A549 (cell line): ENCODE data around the gene ZNRF4. TPM values are rescaled to one million over a fixed set of nuclear protein-coding genes. Genes with fewer than 3 reads are reported as not detected.

Experiments used
- ATAC-seq, 2 experiments: fragments of 200-7000 bp in 1 of 2; fragments of >200 bp in 1 of 2; cut with Nextera tagmentation in 1 of 2; cut with Tn5 transposase in 1 of 2; 3 replicates each; pipeline versions ENCODE4 v1.8.0 to v1.9.1; 2018 to 2020; ENCODE audit warnings: mild to moderate bottlenecking in 1 of 2, moderate library complexity in 1 of 2
- CTCF ChIA-PET: fragments of 300-600 bp; sonication (Branson Sonifier 250); formaldehyde crosslinking; extraction: SDS; loops from one replicate; lab custom pipeline; 2021; ENCODE audit warnings: antibody characterized with exemption, inconsistent platforms; lab: Yijun Ruan, JAX
- POLR2A ChIA-PET: fragments of 350-600 bp; formaldehyde crosslinking; extraction: SDS; loops from one replicate; lab custom pipeline; 2021; ENCODE audit warnings: antibody characterized with exemption, inconsistent platforms; lab: Yijun Ruan, JAX
- DNase-seq, 2 experiments: peaks; one replicate each; pipeline versions ENCODE4 v3.0.0 to v3.0.0-alpha.2; 2011 to 2016; ENCODE audit warnings: low read depth in 1 of 2, low spot score in 1 of 2
- FAIRE-seq: peaks from 2 replicates; lab custom pipeline; 2011; peaks lifted over from hg19 to GRCh38; lab: Jason Lieb, UNC
- H3K27ac ChIP-seq, 2 experiments: fragments of >200 bp; sonication (Bioruptor Twin); formaldehyde crosslinking; 3 replicates each; pipeline ENCODE4 v1.5.1; 2016 to 2017
- H3K4me1 ChIP-seq: fragments of >200 bp; sonication (Bioruptor Twin); formaldehyde crosslinking; 3 replicates; pipeline ENCODE4 v1.6.1; 2016
- H3K4me2 ChIP-seq: fragments of >200 bp; sonication (Bioruptor Twin); formaldehyde crosslinking; 3 replicates; pipeline ENCODE4 v1.6.1; 2016
- H3K4me3 ChIP-seq: fragments of >200 bp; sonication (Bioruptor Twin); formaldehyde crosslinking; 3 replicates; pipeline ENCODE4 v1.5.1; 2016
- H3K9me3 ChIP-seq: fragments of >200 bp; sonication (Bioruptor Twin); formaldehyde crosslinking; 3 replicates; pipeline ENCODE4 v1.6.1; 2016
- CBX8 ChIP-seq: fragments of 200-600 bp; sonication (generic); IDR thresholded peaks from 2 replicates; pipeline ENCODE4 v1.6.1; 2016
- CHD2 ChIP-seq: fragments of 150-350 bp; IDR thresholded peaks from 2 replicates; pipeline ENCODE4 v1.6.1; 2014; ENCODE audit warnings: low read length; ENCODE audit not compliant: partially characterized antibody
- EHMT2 ChIP-seq: fragments of 200-600 bp; sonication (generic); IDR thresholded peaks from 2 replicates; pipeline ENCODE4 v1.6.1; 2016; ENCODE audit warnings: antibody characterized with exemption, low read depth, mild to moderate bottlenecking, moderate library complexity
- EP300 ChIP-seq, 2 experiments: fragments of >200 bp; sonication (Bioruptor Twin); formaldehyde crosslinking; IDR thresholded peaks; 2 replicates in 1 of 2; 3 replicates in 1 of 2; pipeline ENCODE4 v1.6.1; 2016 to 2017
- ESRRA ChIP-seq: fragments of 150-350 bp; IDR thresholded peaks from 2 replicates; pipeline ENCODE4 v1.6.1; 2014; ENCODE audit warnings: mild to moderate bottlenecking, low read length, borderline replicate concordance
- FOSB ChIP-seq: fragments of 250-450 bp; sonication (Bioruptor Pico); IDR thresholded peaks from 2 replicates; pipeline ENCODE4 v1.5.0; 2020; ENCODE audit warnings: mild to moderate bottlenecking, moderate library complexity
- FOXS1 ChIP-seq: fragments of 250-450 bp; sonication (Bioruptor Pico); IDR thresholded peaks from 2 replicates; pipeline ENCODE4 v1.5.0; 2020; ENCODE audit warnings: mild to moderate bottlenecking, moderate library complexity
- HDAC2 ChIP-seq: fragments of 200-600 bp; sonication (generic); IDR thresholded peaks from 2 replicates; pipeline ENCODE4 v1.6.1; 2016
- HEYL ChIP-seq: fragments of 250-450 bp; sonication (Bioruptor Pico); IDR thresholded peaks from 2 replicates; pipeline ENCODE4 v1.8.0; 2021; ENCODE audit warnings: mild to moderate bottlenecking, moderate library complexity
- HOXB5 ChIP-seq: fragments of 250-450 bp; sonication (Bioruptor Pico); IDR thresholded peaks from 2 replicates; pipeline ENCODE4 v1.5.0; 2020; ENCODE audit warnings: mild to moderate bottlenecking, moderate library complexity
- KDM1A ChIP-seq: fragments of 200-600 bp; sonication (generic); IDR thresholded peaks from 2 replicates; pipeline ENCODE4 v1.6.1; 2016; ENCODE audit warnings: low read depth, mild to moderate bottlenecking
- KDM5A ChIP-seq: fragments of 200-600 bp; sonication (generic); IDR thresholded peaks from 2 replicates; pipeline ENCODE4 v1.6.1; 2016; ENCODE audit warnings: antibody characterized with exemption, mild to moderate bottlenecking
- MAFK ChIP-seq: fragments of 450-650 bp; IDR thresholded peaks from 2 replicates; pipeline ENCODE4 v1.6.1; 2014; ENCODE audit not compliant: partially characterized antibody
- MYC ChIP-seq: IDR thresholded peaks from 2 replicates; pipeline ENCODE4 v1.6.1; 2012; ENCODE audit warnings: mild to moderate bottlenecking, inconsistent platforms, low read length, improper control_type of control experiment, borderline replicate concordance
- NPAS2 ChIP-seq: fragments of 250-450 bp; sonication (Bioruptor Pico); IDR thresholded peaks from 2 replicates; pipeline ENCODE4 v1.8.0; 2022; ENCODE audit warnings: mild to moderate bottlenecking, moderate library complexity, borderline replicate concordance
- NR3C1 ChIP-seq: fragments of >200 bp; sonication (Bioruptor Twin); formaldehyde crosslinking; IDR thresholded peaks from 3 replicates; pipeline ENCODE4 v1.6.1; 2017
- PHF8 ChIP-seq: fragments of 200-600 bp; sonication (generic); IDR thresholded peaks from 2 replicates; pipeline ENCODE4 v1.6.1; 2016; ENCODE audit warnings: low read depth, mild to moderate bottlenecking, antibody characterized with exemption, moderate library complexity, borderline replicate concordance
- POLR2A ChIP-seq: IDR thresholded peaks from 2 replicates; pipeline ENCODE4 v1.6.1; 2012; ENCODE audit warnings: mild to moderate bottlenecking, low read length
- RARB ChIP-seq: fragments of 250-450 bp; sonication (Bioruptor Pico); IDR thresholded peaks from 2 replicates; pipeline ENCODE4 v1.8.0; 2021; ENCODE audit warnings: mild to moderate bottlenecking, moderate library complexity
- RFX5 ChIP-seq: fragments of 450-650 bp; IDR thresholded peaks from 2 replicates; pipeline ENCODE4 v1.7.1; 2014; ENCODE audit warnings: antibody characterized with exemption, mild to moderate bottlenecking, moderate library complexity
- RNF2 ChIP-seq: fragments of 200-600 bp; sonication (generic); IDR thresholded peaks from 2 replicates; pipeline ENCODE4 v1.6.1; 2016; ENCODE audit warnings: low read depth, mild to moderate bottlenecking, antibody characterized with exemption, moderate library complexity, borderline replicate concordance
- SMC3 ChIP-seq: fragments of >200 bp; sonication (Bioruptor Twin); formaldehyde crosslinking; IDR thresholded peaks from 3 replicates; pipeline ENCODE4 v1.6.1; 2018; ENCODE audit warnings: inconsistent platforms
- SREBF2 ChIP-seq: fragments of 450-650 bp; IDR thresholded peaks from 2 replicates; pipeline ENCODE4 v1.6.1; 2014; ENCODE audit warnings: mild to moderate bottlenecking, moderate library complexity
- TP53 ChIP-seq: fragments of 250-450 bp; sonication (Bioruptor Pico); IDR thresholded peaks from 2 replicates; pipeline ENCODE4 v1.5.0; 2021; ENCODE audit warnings: mild to moderate bottlenecking, moderate library complexity
- ZC3H11A ChIP-seq: fragments of 450-650 bp; IDR thresholded peaks from 2 replicates; pipeline ENCODE4 v1.6.1; 2014; ENCODE audit warnings: antibody characterized with exemption, mild to moderate bottlenecking
- ZNF302 ChIP-seq: fragments of 250-450 bp; sonication (Bioruptor Pico); IDR thresholded peaks from 2 replicates; pipeline ENCODE4 v1.9.0; 2021; ENCODE audit warnings: inconsistent platforms, mild to moderate bottlenecking, moderate library complexity
- WGBS: methylation state at CpG from one replicate; pipeline ENCODE4 v1.1.6; 2017; ENCODE audit errors: missing lambda C conversion rate; 5-methylcytosine and 5-hydroxymethylcytosine counted together
- polyA plus RNA-seq, 4 experiments: library from polyadenylated mRNA; depleted of rRNA in 3 of 4; stranded (reverse); fragments of >200 nt; fragmentation: RNase III in 1 of 4; extraction: RNeasy Plus Mini Kit Qiagen cat#74134 plus additional on column Dnase treatment in 1 of 4; gene quantifications; 2 replicates in 3 of 4; 3 replicates in 1 of 4; pipeline ENCODE4 v1.2.3, GENCODE V29; 2011 to 2017
- TF ChIP-seq, protein P1 (sequence below): fragments of 250-450 bp; sonication (Bioruptor Pico); IDR thresholded peaks from 2 replicates; pipeline ENCODE4 v1.5.0; 2021; ENCODE audit warnings: mild to moderate bottlenecking, moderate library complexity, borderline replicate concordance
- TF ChIP-seq, protein P2 (sequence below): fragments of 450-650 bp; IDR thresholded peaks from 2 replicates; pipeline ENCODE4 v1.6.1; 2014; ENCODE audit warnings: antibody characterized with exemption
- TF ChIP-seq, protein P3 (sequence below): fragments of >200 bp; sonication (Bioruptor Twin); formaldehyde crosslinking; IDR thresholded peaks from 3 replicates; pipeline ENCODE4 v1.5.1; 2016
- TF ChIP-seq, protein P4 (sequence below): fragments of 150-350 bp; IDR thresholded peaks from 2 replicates; pipeline ENCODE4 v1.6.1; 2014; ENCODE audit warnings: low read depth, mild to moderate bottlenecking, low read length

Gene ZNRF4
- polyA plus RNA-seq, 2 of the 4 experiments (the other 2 are of a cell fraction) = not detected

DNA sequence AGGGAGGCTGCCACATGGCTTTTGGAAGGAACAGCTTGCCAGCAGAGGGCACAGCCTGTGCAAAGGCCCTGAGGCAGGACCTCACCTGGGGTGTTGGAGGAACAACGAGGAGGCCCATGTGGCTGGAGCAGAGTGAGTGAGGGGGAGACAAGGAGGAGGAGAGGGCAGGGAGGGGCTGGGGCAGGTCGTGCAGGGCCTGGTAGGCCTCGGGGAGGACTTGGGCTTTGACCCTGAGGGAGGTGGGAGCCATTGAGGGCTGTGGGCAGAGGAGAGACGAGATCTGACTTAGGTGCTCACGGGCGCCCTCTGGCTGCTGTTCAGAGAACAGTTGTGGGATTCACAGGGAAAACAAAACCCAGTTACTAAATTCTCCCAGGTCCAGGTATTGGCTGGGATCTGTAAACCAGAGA, 25.2 kb downstream of the ZNRF4 start (continued):
- no peak for TF ChIP-seq ZNF302 (CRISPR knock-in tag)
- TF ChIP-seq RNF2 = no peak
- TF ChIP-seq, protein P1, sequence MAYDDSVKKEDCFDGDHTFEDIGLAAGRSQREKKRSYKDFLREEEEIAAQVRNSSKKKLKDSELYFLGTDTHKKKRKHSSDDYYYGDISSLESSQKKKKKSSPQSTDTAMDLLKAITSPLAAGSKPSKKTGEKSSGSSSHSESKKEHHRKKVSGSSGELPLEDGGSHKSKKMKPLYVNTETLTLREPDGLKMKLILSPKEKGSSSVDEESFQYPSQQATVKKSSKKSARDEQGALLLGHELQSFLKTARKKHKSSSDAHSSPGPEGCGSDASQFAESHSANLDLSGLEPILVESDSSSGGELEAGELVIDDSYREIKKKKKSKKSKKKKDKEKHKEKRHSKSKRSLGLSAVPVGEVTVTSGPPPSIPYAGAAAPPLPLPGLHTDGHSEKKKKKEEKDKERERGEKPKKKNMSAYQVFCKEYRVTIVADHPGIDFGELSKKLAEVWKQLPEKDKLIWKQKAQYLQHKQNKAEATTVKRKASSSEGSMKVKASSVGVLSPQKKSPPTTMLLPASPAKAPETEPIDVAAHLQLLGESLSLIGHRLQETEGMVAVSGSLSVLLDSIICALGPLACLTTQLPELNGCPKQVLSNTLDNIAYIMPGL (CRISPR knock-in tag) = no peak
- no peak for TF ChIP-seq ZC3H11A
- no peak for TF ChIP-seq MYC
- TF ChIP-seq ESRRA = no peak
- TF ChIP-seq, protein P2, sequence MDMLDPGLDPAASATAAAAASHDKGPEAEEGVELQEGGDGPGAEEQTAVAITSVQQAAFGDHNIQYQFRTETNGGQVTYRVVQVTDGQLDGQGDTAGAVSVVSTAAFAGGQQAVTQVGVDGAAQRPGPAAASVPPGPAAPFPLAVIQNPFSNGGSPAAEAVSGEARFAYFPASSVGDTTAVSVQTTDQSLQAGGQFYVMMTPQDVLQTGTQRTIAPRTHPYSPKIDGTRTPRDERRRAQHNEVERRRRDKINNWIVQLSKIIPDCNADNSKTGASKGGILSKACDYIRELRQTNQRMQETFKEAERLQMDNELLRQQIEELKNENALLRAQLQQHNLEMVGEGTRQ = no peak
- TF ChIP-seq RARB (CRISPR knock-in tag) = no peak
- TF ChIP-seq, protein P3, sequence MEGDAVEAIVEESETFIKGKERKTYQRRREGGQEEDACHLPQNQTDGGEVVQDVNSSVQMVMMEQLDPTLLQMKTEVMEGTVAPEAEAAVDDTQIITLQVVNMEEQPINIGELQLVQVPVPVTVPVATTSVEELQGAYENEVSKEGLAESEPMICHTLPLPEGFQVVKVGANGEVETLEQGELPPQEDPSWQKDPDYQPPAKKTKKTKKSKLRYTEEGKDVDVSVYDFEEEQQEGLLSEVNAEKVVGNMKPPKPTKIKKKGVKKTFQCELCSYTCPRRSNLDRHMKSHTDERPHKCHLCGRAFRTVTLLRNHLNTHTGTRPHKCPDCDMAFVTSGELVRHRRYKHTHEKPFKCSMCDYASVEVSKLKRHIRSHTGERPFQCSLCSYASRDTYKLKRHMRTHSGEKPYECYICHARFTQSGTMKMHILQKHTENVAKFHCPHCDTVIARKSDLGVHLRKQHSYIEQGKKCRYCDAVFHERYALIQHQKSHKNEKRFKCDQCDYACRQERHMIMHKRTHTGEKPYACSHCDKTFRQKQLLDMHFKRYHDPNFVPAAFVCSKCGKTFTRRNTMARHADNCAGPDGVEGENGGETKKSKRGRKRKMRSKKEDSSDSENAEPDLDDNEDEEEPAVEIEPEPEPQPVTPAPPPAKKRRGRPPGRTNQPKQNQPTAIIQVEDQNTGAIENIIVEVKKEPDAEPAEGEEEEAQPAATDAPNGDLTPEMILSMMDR = peak; percentile 31
- no peak for TF ChIP-seq CBX8
- TF ChIP-seq HDAC2 = no peak
- TF ChIP-seq NR3C1 = no peak
- no peak for TF ChIP-seq POLR2A
- no peak for TF ChIP-seq TP53
- no peak for TF ChIP-seq HEYL (CRISPR knock-in tag)
- TF ChIP-seq HOXB5 (CRISPR knock-in tag) = no peak
- TF ChIP-seq KDM1A = peak; percentile 71; the same call in 1 of the 2 replicates
- TF ChIP-seq NPAS2 = no peak
- no peak for TF ChIP-seq PHF8

DNA sequence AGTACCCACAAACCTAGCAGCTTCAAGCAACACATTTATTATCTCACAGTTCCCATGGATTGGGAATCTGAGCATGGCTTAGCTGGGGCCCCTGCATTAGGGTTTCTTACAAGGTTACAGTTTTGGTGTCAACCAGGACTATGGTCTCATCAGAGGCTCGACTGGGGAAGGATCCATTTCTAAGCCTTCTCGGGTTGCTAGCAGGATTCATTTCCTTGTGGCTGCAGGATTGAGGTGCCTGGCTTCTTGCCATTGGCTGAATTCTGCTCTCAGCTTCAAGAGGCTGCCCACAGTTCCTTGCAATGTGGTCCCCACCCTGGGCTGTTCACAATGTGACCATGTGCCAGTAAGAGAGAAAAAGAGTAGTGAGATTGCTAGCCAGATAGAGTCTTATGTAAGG, 26.7 kb downstream of the ZNRF4 start:
- Histone ChIP-seq H3K9me3 (no peaks in the 10 kb centered on the region), H3K4me2 (no peak overlapping the region), H3K4me3 (no peak overlapping the region), H3K4me1 (no peaks in the 10 kb centered on the region), H3K27ac (no peak overlapping the region)
- 14% methylated on average over 2 of the region's 2 CpGs for WGBS
- CTCF ChIA-PET = no interaction called here
- POLR2A ChIA-PET = no interaction called here
- DNase-seq (no peak), ATAC-seq (no peak), FAIRE-seq (no peak)
- no peak for TF ChIP-seq SREBF2
- TF ChIP-seq, protein P4, sequence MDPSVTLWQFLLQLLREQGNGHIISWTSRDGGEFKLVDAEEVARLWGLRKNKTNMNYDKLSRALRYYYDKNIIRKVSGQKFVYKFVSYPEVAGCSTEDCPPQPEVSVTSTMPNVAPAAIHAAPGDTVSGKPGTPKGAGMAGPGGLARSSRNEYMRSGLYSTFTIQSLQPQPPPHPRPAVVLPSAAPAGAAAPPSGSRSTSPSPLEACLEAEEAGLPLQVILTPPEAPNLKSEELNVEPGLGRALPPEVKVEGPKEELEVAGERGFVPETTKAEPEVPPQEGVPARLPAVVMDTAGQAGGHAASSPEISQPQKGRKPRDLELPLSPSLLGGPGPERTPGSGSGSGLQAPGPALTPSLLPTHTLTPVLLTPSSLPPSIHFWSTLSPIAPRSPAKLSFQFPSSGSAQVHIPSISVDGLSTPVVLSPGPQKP = no peak
- no peak for TF ChIP-seq EHMT2
- no peak for TF ChIP-seq POLR2A
- no peak for TF ChIP-seq SMC3
- TF ChIP-seq FOSB (CRISPR knock-in tag) = no peak
- no peak for TF ChIP-seq KDM1A
- no peak for TF ChIP-seq HOXB5 (CRISPR knock-in tag)
- no peak for TF ChIP-seq RFX5
- no peak for TF ChIP-seq CHD2
- no peak for TF ChIP-seq FOXS1 (CRISPR knock-in tag)
- TF ChIP-seq ZC3H11A = no peak
- TF ChIP-seq MAFK = no peak
- TF ChIP-seq KDM5A = no peak
- TF ChIP-seq EP300 (IDR thresholded peaks at IDR 0.05) = no peak
